Endothelial cell of umbilical vein (primary cell): ENCODE measurements around the gene SCN4A. TPM values are rescaled to one million over a fixed set of nuclear protein-coding genes. Genes with fewer than 3 reads are reported as not detected.

Experiments
- BruUV-seq: library from RNA; stranded (reverse); fragments of 400-500 nt; replicated peaks from 2 replicates; lab custom pipeline; 2021; lab: Mats Ljungman, UMichigan
- CTCF ChIA-PET: fragments of 300-600, 350-600 bp; sonication (Branson Sonifier 250); formaldehyde crosslinking; loops from one replicate; lab custom pipeline; 2021; ENCODE audit warnings: antibody characterized with exemption, inconsistent platforms; lab: Charles Lee
- POLR2A ChIA-PET: fragments of 300-600, 350-600 bp; sonication (Branson Sonifier 250); formaldehyde crosslinking; loops from one replicate; lab custom pipeline; 2021; ENCODE audit warnings: antibody characterized with exemption, inconsistent platforms; lab: Charles Lee
- DNase-seq: peaks from one replicate; pipeline ENCODE4 v3.0.0-alpha.2; 2011; ENCODE audit warnings: low read depth, low spot score
- FAIRE-seq: peaks from 2 replicates; lab custom pipeline; 2011; peaks lifted over from hg19 to GRCh38; lab: Jason Lieb, UNC
- H2AFZ ChIP-seq: 2 replicates; pipeline ENCODE4 v1.6.0; 2012; ENCODE audit warnings: low read depth, low read length, control low read depth, inconsistent platforms
- H3K27ac ChIP-seq: 2 replicates; pipeline ENCODE4 v1.5.1; 2011; ENCODE audit warnings: low read depth, mild to moderate bottlenecking, control low read depth, low read length, moderate library complexity; ENCODE audit not compliant: insufficient read depth
- H3K27me3 ChIP-seq, 2 experiments: 2 replicates each; pipeline versions ENCODE4 v1.6.0 to v1.6.1; 2011; ENCODE audit warnings: low read length in 2 of 2, mixed read lengths in 1 of 2; ENCODE audit not compliant: control insufficient read depth in 2 of 2, insufficient read depth in 2 of 2
- H3K36me3 ChIP-seq, 2 experiments: 2 replicates in 1 of 2; 3 replicates in 1 of 2; pipeline ENCODE4 v1.5.1; 2011; ENCODE audit warnings: low read length in 2 of 2, mild to moderate bottlenecking in 1 of 2, moderate library complexity in 1 of 2; ENCODE audit not compliant: control insufficient read depth in 2 of 2, insufficient read depth in 2 of 2; ENCODE audit errors: extremely low read depth in 1 of 2
- H3K4me1 ChIP-seq: 3 replicates; pipeline ENCODE4 v1.5.1; 2011; ENCODE audit warnings: mild to moderate bottlenecking, low read length; ENCODE audit not compliant: control insufficient read depth, insufficient read depth; ENCODE audit errors: extremely low read depth
- H3K4me2 ChIP-seq: 2 replicates; pipeline ENCODE4 v1.6.1; 2011; ENCODE audit warnings: low read length, control low read depth, mixed read lengths; ENCODE audit not compliant: insufficient read depth
- H3K4me3 ChIP-seq, 3 experiments: fragments of 200-600 bp in 1 of 3; sonication (generic), shearing (Covaris generic) in 1 of 3; replicated peaks in 1 of 3; 2 replicates each; pipeline ENCODE4 v1.5.1; 2011 to 2016; ENCODE audit warnings: control low read depth in 3 of 3, low read length in 3 of 3, mild to moderate bottlenecking in 2 of 3, inconsistent platforms in 1 of 3, low read depth in 1 of 3, moderate library complexity in 1 of 3; ENCODE audit not compliant: insufficient read depth in 1 of 3
- H3K79me2 ChIP-seq: 2 replicates; pipeline ENCODE4 v1.6.0; 2012; ENCODE audit warnings: low read length, inconsistent platforms; ENCODE audit not compliant: control insufficient read depth, insufficient read depth
- H3K9ac ChIP-seq: replicated peaks from 2 replicates; pipeline ENCODE3; 2011; ENCODE audit warnings: low read length, control low read depth; ENCODE audit not compliant: insufficient read depth; ENCODE audit errors: extremely low read depth
- H3K9me1 ChIP-seq: replicated peaks from 3 replicates; pipeline ENCODE4 v1.6.0; 2011; ENCODE audit warnings: mild to moderate bottlenecking, low read length; ENCODE audit not compliant: control insufficient read depth, insufficient read depth; ENCODE audit errors: extremely low read depth
- H3K9me3 ChIP-seq: replicated peaks from 2 replicates; pipeline ENCODE4 v1.5.1; 2012; ENCODE audit warnings: low read length, inconsistent platforms; ENCODE audit not compliant: control insufficient read depth, insufficient read depth
- H4K20me1 ChIP-seq: replicated peaks from 2 replicates; pipeline ENCODE3; 2011; ENCODE audit warnings: mild to moderate bottlenecking, low read length; ENCODE audit not compliant: control insufficient read depth, insufficient read depth; ENCODE audit errors: extremely low read depth
- CTCF ChIP-seq, 2 donors: IDR thresholded peaks; 1 replicate in 1 of 2; 2 replicates in 1 of 2; pipeline ENCODE4 v1.5.1; 2011; ENCODE audit warnings: low read length in 2 of 2, mild to moderate bottlenecking in 2 of 2, moderate library complexity in 2 of 2, control low read depth in 1 of 2, inconsistent platforms in 1 of 2, low read depth in 1 of 2; ENCODE audit not compliant: insufficient read depth in 1 of 2; ENCODE audit errors: extremely low read depth in 1 of 2
- EZH2 ChIP-seq: IDR thresholded peaks from 2 replicates; pipeline ENCODE4 v1.6.1; 2012; ENCODE audit warnings: borderline replicate concordance, low read depth, mild to moderate bottlenecking, moderate library complexity, low read length, inconsistent platforms; ENCODE audit not compliant: severe bottlenecking
- FOS ChIP-seq: IDR thresholded peaks from 2 replicates; pipeline ENCODE4 v1.6.1; 2011; ENCODE audit warnings: mild to moderate bottlenecking, low read length, moderate library complexity, borderline replicate concordance; ENCODE audit not compliant: insufficient read depth
- GATA2 ChIP-seq: IDR thresholded peaks from 2 replicates; pipeline ENCODE4 v1.7.0; 2011; ENCODE audit warnings: low read depth, mild to moderate bottlenecking, moderate library complexity, mixed read lengths, low read length; ENCODE audit not compliant: insufficient read length, insufficient read depth
- JUN ChIP-seq: IDR thresholded peaks from 2 replicates; pipeline ENCODE4 v1.6.1; 2011; ENCODE audit warnings: borderline replicate concordance, low read depth; ENCODE audit not compliant: insufficient read length, insufficient read depth
- MAX ChIP-seq: IDR thresholded peaks from 2 replicates; pipeline ENCODE4 v1.6.1; 2011; ENCODE audit not compliant: insufficient read depth, insufficient read length
- MYC ChIP-seq: IDR thresholded peaks from one replicate; pipeline ENCODE4 v1.6.1; 2011; ENCODE audit warnings: mild to moderate bottlenecking, low read depth, low read length
- POLR2A ChIP-seq: IDR thresholded peaks from 2 replicates; pipeline ENCODE4 v1.6.1; 2012; ENCODE audit warnings: low read depth, mild to moderate bottlenecking, control low read depth, low read length
- POLR2AphosphoS5 ChIP-seq: IDR thresholded peaks from 2 replicates; pipeline ENCODE4 v1.6.1; 2012; ENCODE audit warnings: low read depth, mild to moderate bottlenecking, control low read depth, low read length, moderate library complexity; ENCODE audit not compliant: insufficient read depth
- dilution Hi-C: fragments of 300-500 bp; cut with MboI; formaldehyde crosslinking; loops from one replicate; pipeline ENCODE4 v1.15.0; 2019; ENCODE audit warnings: low sequenced_read_pairs; ENCODE audit not compliant: extremely low pct_ligation_motif_present
- intact Hi-C: fragments of 100-400 bp; cut with micrococcal nuclease; formaldehyde crosslinking; loops from one replicate; pipeline ENCODE4 v1.10.0; 2022
- polyA plus RNA-seq, 4 experiments: library from polyadenylated mRNA; depleted of rRNA in 3 of 4; stranded (reverse) in 3 of 4; unstranded in 1 of 4; fragments of >200 nt; gene quantifications; 2 replicates each; pipeline versions ENCODE4 v1.2.1 to v1.2.3, GENCODE V29; 2011 to 2012; ENCODE audit warnings: missing spikeins in 1 of 4
- total RNA-seq: library from RNA; stranded (reverse); gene quantifications from 2 replicates; pipeline ENCODE4 v1.2.3, GENCODE V29; 2021

The SCN4A gene
- total and polyA plus RNA-seq, 2 donors (not counting 3 experiments of a cell fraction or from before 2014, with no cell fraction given): 0.01 to 0.40 TPM

- no peaks in the 10 kb centered on the region for H3K27me3 ChIP-seq
- POLR2A ChIA-PET: no interaction called here
- H3K9ac ChIP-seq: no peak overlapping the region
- H3K4me3 ChIP-seq: no peak overlapping the region
- H3K9me1 ChIP-seq: no peaks in the 10 kb centered on the region
- H3K27ac ChIP-seq: no peak overlapping the region
- dilution Hi-C loops: no loop called here
- H4K20me1 ChIP-seq: no peaks in the 10 kb centered on the region
- no TSS peak for BruUV-seq
- no peak for TF ChIP-seq JUN
- TF ChIP-seq POLR2A: no peak
- TF ChIP-seq FOS: no peak
- no peak for TF ChIP-seq MYC
- no peak for TF ChIP-seq CTCF (IDR thresholded peaks at IDR 0.05; ENCODE audit: extremely low read depth in 1 of 2, insufficient read depth in 1 of 2, low read depth in 1 of 2, low read length in 2 of 2)
- no peak for TF ChIP-seq GATA2
- no peak for TF ChIP-seq EZH2
- no peak for TF ChIP-seq MAX
- TF ChIP-seq POLR2AphosphoS5: no peak
- H3K36me3 ChIP-seq: no peaks in the 10 kb centered on the region
- no peaks in the 10 kb centered on the region for H3K79me2 ChIP-seq
- DNase-seq (no peak), FAIRE-seq (no peak)
- no peak overlapping the region for H3K4me2 ChIP-seq
- CTCF ChIA-PET: interaction anchor here (1.0 to 1.1 kb wide), 2 partner anchors 17 to 30 kb away, joined by 3 to 4 read pairs; no protein-coding TSS in a partner anchor
- H3K4me1 ChIP-seq: no peaks in the 10 kb centered on the region
- H3K9me3 ChIP-seq: no peaks in the 10 kb centered on the region
- no peak overlapping the region for H2AFZ ChIP-seq
- intact Hi-C loops: no loop called here
Observed at GRCh38 chr17:63949576-63950250, 23.0 kb downstream of the SCN4A start.
